Pancreas (tissue), 10 donors: ENCODE results near the gene TACR2. TPM values are rescaled to one million over a fixed set of nuclear protein-coding genes. Genes with fewer than 3 reads are reported as not detected.

ENCODE experiments used
- ATAC-seq, 4 donors: fragments of 200-7000 bp; cut with Tn5 transposase; one replicate each; pipeline versions ENCODE4 v1.8.0 to v1.9.1; 2020; ENCODE audit warnings: mild to moderate bottlenecking in 4 of 4, moderate library complexity in 4 of 4
- DNase-seq, 6 donors: peaks; one replicate each; pipeline ENCODE4 v3.0.0-alpha.2; 2020
- FAIRE-seq: peaks from 2 replicates; lab custom pipeline; 2012; peaks lifted over from hg19 to GRCh38; lab: Jason Lieb, UNC
- H3K27ac ChIP-seq, 4 donors: fragments of 200-600 bp; sonication (generic); 1 replicate in 3 of 4; 2 replicates in 1 of 4; pipeline versions ENCODE4 v1.5.0 to v1.8.0; 2020
- H3K27me3 ChIP-seq, 4 donors: fragments of 200-600 bp; one replicate each; pipeline ENCODE4 v1.8.0; 2021
- H3K36me3 ChIP-seq, 3 donors: fragments of 200-600 bp; sonication (generic) in 1 of 3; one replicate each; pipeline versions ENCODE4 v1.5.0 to v1.8.0; 2020 to 2021
- H3K4me1 ChIP-seq, 3 donors: fragments of 200-600 bp; one replicate each; pipeline ENCODE4 v1.8.0; 2021
- H3K4me3 ChIP-seq, 4 donors: fragments of 200-600 bp; sonication (generic) in 2 of 4; one replicate each; pipeline versions ENCODE4 v1.5.0 to v1.8.0; 2020 to 2021
- H3K9me3 ChIP-seq, 4 donors: fragments of 200-600 bp; one replicate each; pipeline ENCODE4 v1.8.0; 2021
- WGBS, 2 donors: extraction: QIAGEN DNeasy Blood & Tissue Kit; methylation state at CpG; one replicate each; pipeline ENCODE4 v1.1.7; 2013; 5-methylcytosine and 5-hydroxymethylcytosine counted together
- intact Hi-C, 3 donors: fragments of 100-400 bp; cut with DNase I; formaldehyde crosslinking; loops; one replicate each; pipeline versions ENCODE4 v1.11.1 to v1.14.2; 2022
- polyA plus RNA-seq, 2 donors: library from polyadenylated mRNA; stranded (reverse); fragments of 200-250 nt; gene quantifications; one replicate each; pipeline ENCODE4 v1.2.3, GENCODE V29; 2013
- total RNA-seq, 6 donors: library from RNA; stranded (reverse); fragmentation: NEBNext Ultra II Directional in 4 of 6; extraction: Animal tissue kit (Norgen Biotek cat#: 25700) in 4 of 6; gene quantifications; one replicate each; pipeline versions ENCODE4 v1.2.1 to v1.2.4, GENCODE V29; 2021 to 2023
- TF ChIP-seq, protein P1 (sequence below), 4 donors: fragments of 200-600 bp; sonication (generic) in 3 of 4; IDR thresholded peaks; one replicate each; pipeline versions ENCODE4 v1.5.0 to v1.8.0; 2021; ENCODE audit warnings: antibody characterized with exemption in 4 of 4
- donor health status: healthy with polysubstance abuse.
- donor health status: DM: no; HTN: no; CAD: no; lungs with moderate emphysema.
- donor health status: DM: no; HTN: no; CAD: no.
- donor health status: control.
- donor health status: control.
- donor health status: Bipolar disorder and iron deficiency.
- donor health status: DM: yes; HTN: yes; CAD: no.
- donor health status: DM: no; HTN: no; CAD: no.
- donor health status: DM: no; HTN: no; CAD: no.
- donor health status: DM: yes; HTN: yes; CAD: no.

Gene TACR2
- total and polyA plus RNA-seq, 8 donors, result 0.12 to 0.28 (median 0.15) TPM; not detected in 2

DNA sequence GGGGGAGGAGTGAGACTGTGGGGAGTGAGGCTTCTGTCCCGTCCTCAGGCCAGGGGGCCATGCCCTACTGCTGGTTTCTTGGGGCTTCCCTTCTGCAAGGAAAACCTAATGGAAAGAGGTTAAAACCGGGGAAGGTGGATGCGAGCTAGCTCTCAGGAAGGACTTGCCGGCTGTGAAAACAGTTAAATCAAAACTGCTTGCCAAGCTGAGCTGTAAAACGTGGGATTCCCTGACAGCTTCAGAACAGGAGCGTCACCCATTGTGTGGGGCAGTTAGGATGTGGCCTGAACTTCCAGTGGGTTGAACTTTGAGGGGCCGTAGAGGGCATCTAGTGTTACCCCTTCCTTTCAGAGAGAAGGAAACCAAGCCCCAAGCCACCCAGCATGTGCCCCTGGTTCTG, 47.7 kb upstream of the TACR2 start:
- Histone ChIP-seq H3K9me3 (no peaks in the 10 kb centered on the region), H3K27me3 (no peaks in the 10 kb centered on the region), H3K36me3 (no peaks in the 10 kb centered on the region), H3K27ac (no peak overlapping the region), H3K4me1 (peaks cover 0 to 7% (median 4%) of the 10 kb centered on the region in 3 donors), H3K4me3 (no peak overlapping the region)
- WGBS, 2 donors, result 80% methylated on average over 7 of the region's 7 CpGs
- no peak for FAIRE-seq
- intact Hi-C loops, result no loop called here
- no peak for ATAC-seq
- no peak for DNase-seq
- TF ChIP-seq, protein P1, sequence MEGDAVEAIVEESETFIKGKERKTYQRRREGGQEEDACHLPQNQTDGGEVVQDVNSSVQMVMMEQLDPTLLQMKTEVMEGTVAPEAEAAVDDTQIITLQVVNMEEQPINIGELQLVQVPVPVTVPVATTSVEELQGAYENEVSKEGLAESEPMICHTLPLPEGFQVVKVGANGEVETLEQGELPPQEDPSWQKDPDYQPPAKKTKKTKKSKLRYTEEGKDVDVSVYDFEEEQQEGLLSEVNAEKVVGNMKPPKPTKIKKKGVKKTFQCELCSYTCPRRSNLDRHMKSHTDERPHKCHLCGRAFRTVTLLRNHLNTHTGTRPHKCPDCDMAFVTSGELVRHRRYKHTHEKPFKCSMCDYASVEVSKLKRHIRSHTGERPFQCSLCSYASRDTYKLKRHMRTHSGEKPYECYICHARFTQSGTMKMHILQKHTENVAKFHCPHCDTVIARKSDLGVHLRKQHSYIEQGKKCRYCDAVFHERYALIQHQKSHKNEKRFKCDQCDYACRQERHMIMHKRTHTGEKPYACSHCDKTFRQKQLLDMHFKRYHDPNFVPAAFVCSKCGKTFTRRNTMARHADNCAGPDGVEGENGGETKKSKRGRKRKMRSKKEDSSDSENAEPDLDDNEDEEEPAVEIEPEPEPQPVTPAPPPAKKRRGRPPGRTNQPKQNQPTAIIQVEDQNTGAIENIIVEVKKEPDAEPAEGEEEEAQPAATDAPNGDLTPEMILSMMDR (IDR thresholded peaks at IDR 0.05), result no peak

DNA sequence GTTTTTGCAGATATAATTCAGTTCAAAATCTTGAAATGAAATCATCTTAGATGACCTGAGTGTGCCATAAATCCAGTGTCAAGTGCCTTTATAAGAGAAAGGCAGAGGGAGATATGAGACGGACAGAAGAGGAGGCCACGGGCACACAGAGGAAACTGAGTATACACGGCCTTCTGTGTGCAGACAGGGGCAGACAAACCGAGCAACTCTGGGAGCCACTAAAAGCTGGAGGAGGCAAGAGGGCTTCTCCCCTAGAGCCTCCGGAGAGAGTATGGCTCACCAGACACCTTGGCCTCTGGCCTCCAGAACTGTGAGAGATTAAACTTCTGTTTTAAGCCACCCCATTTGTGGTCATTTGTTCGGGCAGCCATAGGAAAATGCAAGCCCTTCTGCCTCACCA, 47.2 kb upstream of the TACR2 start:
- DNase-seq (no peak), FAIRE-seq (no peak), ATAC-seq (no peak)
- intact Hi-C loops, result no loop called here
- Histone ChIP-seq H3K4me1 (peaks cover 0 to 3% (median under 1%) of the 10 kb centered on the region in 3 donors), H3K27me3 (no peaks in the 10 kb centered on the region), H3K9me3 (no peaks in the 10 kb centered on the region), H3K36me3 (no peaks in the 10 kb centered on the region), H3K4me3 (no peak overlapping the region), H3K27ac (no peak overlapping the region)
- TF ChIP-seq, protein P1 (IDR thresholded peaks at IDR 0.05), result no peak
- WGBS, 2 donors, result 87 to 94% methylated on average over 6 of the region's 6 CpGs

DNA sequence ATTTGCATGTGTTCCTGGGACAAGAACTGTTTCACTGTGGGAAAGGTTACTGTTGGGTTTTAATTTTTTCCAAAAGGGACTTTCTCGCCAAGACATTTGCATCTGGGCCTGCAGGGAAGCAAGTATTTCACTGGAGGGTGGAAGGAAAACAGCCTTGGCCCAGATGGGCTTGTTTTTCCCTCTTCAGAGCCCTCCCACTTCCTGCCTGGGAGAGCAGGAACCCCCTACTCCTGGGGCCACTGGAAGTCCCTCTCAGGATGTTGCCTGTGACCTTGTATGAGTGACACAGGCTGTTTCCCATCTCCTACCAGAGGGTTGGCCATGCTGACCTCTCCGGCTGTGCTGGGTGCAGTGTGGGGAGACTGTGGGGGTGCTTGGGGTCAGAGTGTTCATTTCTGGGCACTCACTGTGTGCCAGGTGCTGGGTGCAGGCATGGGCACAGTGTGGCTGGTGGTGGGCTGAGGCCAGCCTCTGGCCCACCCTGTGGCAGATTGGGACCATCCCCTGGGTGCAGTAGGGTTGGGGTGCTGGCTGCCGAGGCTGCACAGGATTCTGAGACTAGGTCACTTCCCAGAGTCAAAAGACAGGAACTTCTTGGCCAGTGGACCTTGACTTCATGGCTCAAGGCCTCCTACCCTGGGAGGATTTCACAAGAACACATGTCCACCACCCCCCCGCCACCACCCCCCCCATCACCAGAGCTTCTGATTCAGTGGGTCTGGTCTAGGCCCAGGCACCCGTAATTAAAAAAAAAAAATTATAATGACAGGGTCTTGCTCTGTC, 44.7 kb upstream of the TACR2 start:
- TF ChIP-seq, protein P1 (IDR thresholded peaks at IDR 0.05), result no peak
- no peak overlapping the region for H3K4me3 ChIP-seq
- ATAC-seq, result no peak
- peaks cover 8 to 14% (median 9%) of the 10 kb centered on the region in 3 donors for H3K4me1 ChIP-seq
- no peaks in the 10 kb centered on the region for H3K9me3 ChIP-seq
- no peak for FAIRE-seq
- WGBS, 2 donors, result 87 to 96% methylated on average over 5 of the region's 5 CpGs
- DNase-seq, result no peak
- no peak overlapping the region for H3K27ac ChIP-seq
- H3K27me3 ChIP-seq, result no peaks in the 10 kb centered on the region
- H3K36me3 ChIP-seq, result no peaks in the 10 kb centered on the region
- intact Hi-C loops, result no loop called here

DNA sequence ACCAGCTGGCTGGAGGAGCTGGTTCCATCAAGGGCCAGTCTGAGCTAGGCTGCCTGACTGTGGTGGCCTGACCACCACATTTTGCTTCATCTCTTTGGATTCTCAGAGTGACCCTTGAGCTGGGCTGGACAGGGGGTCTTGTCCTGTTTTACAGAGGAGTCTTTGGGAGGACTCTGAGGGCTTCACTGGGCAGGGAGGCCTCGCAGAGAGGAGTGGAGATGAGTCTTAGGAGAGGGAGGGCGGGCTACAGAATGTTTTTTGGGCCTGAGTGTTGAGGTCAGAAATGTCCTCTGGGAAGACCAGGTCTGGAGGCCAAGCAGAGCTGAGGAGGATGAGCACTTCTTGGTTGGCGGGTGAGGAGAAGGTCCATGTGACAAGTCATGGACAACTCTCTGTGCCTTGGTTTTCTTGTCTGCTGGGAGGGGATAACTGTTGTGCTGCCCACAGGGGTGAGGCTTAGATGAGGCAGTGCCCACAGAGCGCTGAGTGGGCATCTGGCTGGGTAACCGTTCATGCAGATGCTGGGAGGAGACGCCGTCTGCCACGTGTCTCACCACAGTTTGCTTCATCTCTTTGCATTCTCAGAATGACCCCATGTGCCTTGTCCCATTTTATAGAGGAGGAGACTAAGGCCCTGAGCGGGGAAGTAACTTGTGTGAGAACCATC, 44.0 kb upstream of the TACR2 start:
- TF ChIP-seq, protein P1 (IDR thresholded peaks at IDR 0.05), result no peak
- FAIRE-seq (no peak), ATAC-seq (no peak), DNase-seq (no peak)
- no peaks in the 10 kb centered on the region for H3K9me3 ChIP-seq
- H3K27ac ChIP-seq, result peak overlapping the region in 2 of 4 donors; percentile 80 to 85
- WGBS, 2 donors, result 89 to 97% methylated on average over 9 of the region's 9 CpGs
- H3K27me3 ChIP-seq, result no peaks in the 10 kb centered on the region
- H3K36me3 ChIP-seq, result no peaks in the 10 kb centered on the region
- peaks cover 8 to 11% (median 9%) of the 10 kb centered on the region in 3 donors for H3K4me1 ChIP-seq
- intact Hi-C loops, result no loop called here
- H3K4me3 ChIP-seq, result no peak overlapping the region
